ENCODE data around the gene IFI27L2.

The IFI27L2 gene

GRCh38 chr14:94121485-94121884 is 7.9 kb downstream of the IFI27L2 start:
- no peak for DNase-seq

- DNase-seq: no peak
These were observed 8.6 kb downstream of the IFI27L2 start for GRCh38 chr14:94120667-94121340.

GRCh38 chr14:94119071-94119470 is 10.3 kb downstream of the IFI27L2 start:
- no peak for DNase-seq

GRCh38 chr14:94117856-94118255 is 11.5 kb downstream of the IFI27L2 start:
- no peak for DNase-seq

GRCh38 chr14:94116701-94117100 is 12.7 kb downstream of the IFI27L2 start:
- DNase-seq: no peak

- no peak for DNase-seq
These were observed 13.8 kb downstream of the IFI27L2 start for GRCh38 chr14:94115631-94116030.

- DNase-seq: no peak
These were observed 14.3 kb downstream of the IFI27L2 start for GRCh38 chr14:94115058-94115591.

- DNase-seq: no peak
These were observed 14.8 kb downstream of the IFI27L2 start for GRCh38 chr14:94114589-94115057.

GRCh38 chr14:94113908-94114588 is 15.4 kb downstream of the IFI27L2 start:
- no peak for DNase-seq

- no peak for DNase-seq
These were observed 15.9 kb downstream of the IFI27L2 start for GRCh38 chr14:94113490-94113889.

GRCh38 chr14:94113073-94113472 is 16.3 kb downstream of the IFI27L2 start:
- DNase-seq: no peak

- DNase-seq: no peak
These were observed 16.8 kb downstream of the IFI27L2 start for GRCh38 chr14:94112513-94113063.

- no peak for DNase-seq
These were observed 17.9 kb downstream of the IFI27L2 start for GRCh38 chr14:94111276-94112095.

GRCh38 chr14:94110552-94111181 is 18.7 kb downstream of the IFI27L2 start, which contains the start of gene IFI27:
Gene IFI27, plus strand, starts transcription at chr14:94110736.
- no peak for DNase-seq

- no peak for DNase-seq
These were observed 19.5 kb downstream of the IFI27L2 start for GRCh38 chr14:94109915-94110250.

GRCh38 chr14:94104731-94105130 is 24.7 kb downstream of the IFI27L2 start:
- DNase-seq: no peak

GRCh38 chr14:94103554-94104150 is 25.8 kb downstream of the IFI27L2 start:
- no peak for DNase-seq

GRCh38 chr14:94102768-94103482 is 26.5 kb downstream of the IFI27L2 start:
- DNase-seq: no peak

GRCh38 chr14:94101748-94102147 is 27.7 kb downstream of the IFI27L2 start:
- DNase-seq: no peak

- no peak for DNase-seq
These were observed 28.6 kb downstream of the IFI27L2 start for GRCh38 chr14:94100847-94101246.

GRCh38 chr14:94099006-94099405 is 30.4 kb downstream of the IFI27L2 start:
- DNase-seq: no peak
